ENCODE data around the gene RFX7.

The RFX7 gene

DNA sequence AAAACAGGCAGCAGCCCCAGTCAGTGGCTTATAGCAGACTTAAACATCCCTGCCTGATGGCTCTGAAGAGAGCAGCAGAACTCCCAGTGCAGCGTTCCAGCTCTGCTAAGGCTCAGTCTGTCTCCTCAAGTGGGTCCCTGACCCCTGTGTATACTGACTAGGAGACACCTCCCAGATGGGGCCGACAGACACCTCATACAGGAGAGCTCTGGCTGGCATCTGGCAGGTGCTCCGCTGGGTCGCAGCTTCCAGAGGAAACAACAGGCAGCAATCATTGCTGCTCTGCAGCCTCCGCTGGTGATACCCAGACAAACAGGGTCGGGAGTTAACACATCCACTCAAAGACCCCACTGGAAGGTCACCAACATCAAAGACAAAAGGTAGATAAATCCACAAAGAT is 93.5 kb downstream of the RFX7 start:
- H3K4me2 ChIP-seq = no peak overlapping the region
- H3K27ac ChIP-seq = no peak overlapping the region
- peaks cover 31% of the 10 kb centered on the region for H4K20me1 ChIP-seq
- H3K9ac ChIP-seq = no peak overlapping the region
- no peak for TF ChIP-seq Cebpa-rat (IDR thresholded peaks at IDR 0.05)
- no peaks in the 10 kb centered on the region for H3K4me1 ChIP-seq
- H3K36me3 ChIP-seq = peaks cover 40% of the 10 kb centered on the region
- H3K9me3 ChIP-seq = peaks cover 75% of the 10 kb centered on the region
- H3K27me3 ChIP-seq = no peaks in the 10 kb centered on the region
- no peak overlapping the region for H3K4me3 ChIP-seq

DNA sequence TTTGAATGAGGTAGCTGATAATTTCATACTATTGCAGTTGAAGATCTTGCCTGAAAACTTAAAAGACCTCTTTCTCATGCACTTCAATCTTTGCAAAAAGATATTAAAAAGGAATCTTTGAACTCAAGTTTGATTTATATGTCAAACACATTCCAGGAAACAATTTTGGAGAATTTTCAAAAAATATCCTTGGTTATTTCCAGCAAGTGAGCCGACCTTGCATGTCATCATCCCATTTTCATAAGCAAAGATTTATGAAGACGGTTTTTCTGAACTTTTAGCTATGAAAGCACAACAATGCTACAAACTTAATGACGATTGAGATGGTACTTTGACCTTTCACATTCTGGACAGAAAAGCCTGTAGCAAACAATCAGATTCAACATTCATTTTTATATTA is 95.6 kb downstream of the RFX7 start:
- Histone ChIP-seq H3K4me3 (no peak overlapping the region), H3K36me3 (peaks cover 36% of the 10 kb centered on the region), H3K27me3 (no peaks in the 10 kb centered on the region), H4K20me1 (peaks cover 38% of the 10 kb centered on the region), H3K9ac (no peak overlapping the region), H3K4me1 (no peaks in the 10 kb centered on the region), H3K9me3 (peaks cover 55% of the 10 kb centered on the region), H3K4me2 (no peak overlapping the region), H3K27ac (no peak overlapping the region)
- no peak for TF ChIP-seq Cebpa-rat (IDR thresholded peaks at IDR 0.05)

DNA sequence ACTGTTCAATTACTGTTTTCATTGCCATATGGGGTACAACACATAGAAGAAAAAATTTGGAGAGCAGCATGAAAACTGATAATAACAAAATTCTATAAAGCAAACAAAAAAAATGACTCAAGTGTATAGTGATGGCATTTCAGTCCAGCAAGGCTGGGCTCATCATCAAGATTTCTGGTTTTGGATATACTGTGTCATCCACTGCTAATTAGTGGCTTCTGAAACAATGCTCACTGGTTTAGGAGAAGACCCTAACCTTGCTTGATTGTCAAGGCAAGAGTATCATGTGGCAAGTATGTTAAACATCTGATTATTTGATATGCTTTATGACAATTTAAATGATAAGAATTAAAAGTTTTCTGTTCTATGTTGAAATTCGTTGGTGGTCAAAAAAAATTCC is 96.9 kb downstream of the RFX7 start:
- Histone ChIP-seq H3K36me3 (peaks cover 49% of the 10 kb centered on the region), H3K9ac (no peak overlapping the region), H4K20me1 (peaks cover 38% of the 10 kb centered on the region), H3K4me3 (no peak overlapping the region), H3K4me2 (no peak overlapping the region), H3K27me3 (no peaks in the 10 kb centered on the region), H3K27ac (no peak overlapping the region), H3K4me1 (no peaks in the 10 kb centered on the region), H3K9me3 (peaks cover 44% of the 10 kb centered on the region)
- no peak for TF ChIP-seq Cebpa-rat (IDR thresholded peaks at IDR 0.05)

- Histone ChIP-seq H3K9ac (no peak overlapping the region), H3K4me1 (no peaks in the 10 kb centered on the region), H3K27ac (no peak overlapping the region), H3K27me3 (no peaks in the 10 kb centered on the region), H4K20me1 (no peaks in the 10 kb centered on the region), H3K4me2 (no peak overlapping the region), H3K9me3 (peaks cover 76% of the 10 kb centered on the region), H3K36me3 (peaks cover 70% of the 10 kb centered on the region), H3K4me3 (no peak overlapping the region)
- no peak for TF ChIP-seq Cebpa-rat (IDR thresholded peaks at IDR 0.05)
These were observed 115.6 kb downstream of the RFX7 start for GRCh38 chr15:56128081-56128480.

GRCh38 chr15:56126409-56126808 is 117.3 kb downstream of the RFX7 start:
- Histone ChIP-seq H3K36me3 (peaks cover 84% of the 10 kb centered on the region), H3K9me3 (peaks cover 92% of the 10 kb centered on the region), H4K20me1 (no peaks in the 10 kb centered on the region), H3K4me2 (no peak overlapping the region), H3K27ac (no peak overlapping the region), H3K4me1 (no peaks in the 10 kb centered on the region), H3K9ac (no peak overlapping the region), H3K27me3 (no peaks in the 10 kb centered on the region), H3K4me3 (no peak overlapping the region)
- no peak for TF ChIP-seq Cebpa-rat (IDR thresholded peaks at IDR 0.05)

- Histone ChIP-seq H4K20me1 (no peaks in the 10 kb centered on the region), H3K36me3 (peaks cover 85% of the 10 kb centered on the region), H3K27ac (no peak overlapping the region), H3K4me3 (no peak overlapping the region), H3K4me2 (no peak overlapping the region), H3K9ac (no peak overlapping the region), H3K4me1 (no peaks in the 10 kb centered on the region), H3K9me3 (peaks cover 99% of the 10 kb centered on the region), H3K27me3 (no peaks in the 10 kb centered on the region)
- no peak for TF ChIP-seq Cebpa-rat (IDR thresholded peaks at IDR 0.05)
These were observed 119.3 kb downstream of the RFX7 start for GRCh38 chr15:56124391-56124790.

- Histone ChIP-seq H3K27ac (no peak overlapping the region), H3K4me1 (no peaks in the 10 kb centered on the region), H4K20me1 (no peaks in the 10 kb centered on the region), H3K27me3 (no peaks in the 10 kb centered on the region), H3K9me3 (no peaks in the 10 kb centered on the region), H3K36me3 (peaks cover 34% of the 10 kb centered on the region), H3K4me2 (no peak overlapping the region), H3K9ac (no peak overlapping the region), H3K4me3 (no peak overlapping the region)
- TF ChIP-seq Cebpa-rat (IDR thresholded peaks at IDR 0.05) = no peak
These were observed 137.8 kb downstream of the RFX7 start for GRCh38 chr15:56105855-56106254.

DNA sequence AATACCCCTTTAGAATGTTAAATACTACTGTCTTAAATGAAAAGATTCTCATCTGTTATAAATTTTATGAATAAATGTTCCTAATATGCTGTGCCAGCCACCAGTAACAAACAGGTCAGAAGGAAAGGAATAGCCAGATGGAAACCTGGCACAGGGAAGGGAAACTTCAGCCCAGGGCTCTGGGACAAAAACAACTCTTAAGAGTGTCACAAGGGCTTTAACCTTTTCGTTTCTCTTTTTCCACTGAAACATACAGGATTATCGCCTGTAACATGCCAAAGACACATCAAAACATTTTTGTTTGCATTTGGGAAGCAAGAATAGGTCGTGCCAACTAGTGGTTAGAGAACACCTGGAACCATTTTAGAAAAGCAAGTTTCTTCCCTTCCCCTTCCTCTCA is 141.2 kb downstream of the RFX7 start:
- Histone ChIP-seq H4K20me1 (no peaks in the 10 kb centered on the region), H3K9me3 (no peaks in the 10 kb centered on the region), H3K27me3 (no peaks in the 10 kb centered on the region), H3K27ac (no peak overlapping the region), H3K36me3 (peaks cover 53% of the 10 kb centered on the region), H3K4me2 (no peak overlapping the region), H3K4me1 (no peaks in the 10 kb centered on the region), H3K9ac (no peak overlapping the region), H3K4me3 (no peak overlapping the region)
- no peak for TF ChIP-seq Cebpa-rat (IDR thresholded peaks at IDR 0.05)

DNA sequence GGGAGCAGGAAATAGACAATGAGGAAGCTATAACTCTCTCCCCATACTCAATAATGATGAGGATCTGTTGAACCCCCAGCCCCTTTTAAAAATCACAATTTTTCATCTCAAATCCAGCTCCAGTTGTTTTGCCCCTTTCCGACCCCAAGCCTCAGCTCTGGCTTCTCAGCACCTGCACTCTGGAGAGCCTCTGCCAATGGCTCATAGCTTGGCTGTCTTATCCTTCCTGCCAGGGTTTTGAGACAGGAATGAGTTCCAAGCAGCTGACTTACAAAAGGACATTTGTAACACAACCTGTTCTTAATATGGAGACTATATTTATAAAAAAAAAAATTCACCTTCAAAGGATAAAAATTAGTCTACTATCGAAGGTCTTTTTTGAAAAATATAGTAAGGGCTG is 144.4 kb downstream of the RFX7 start:
- Histone ChIP-seq H3K27me3 (no peaks in the 10 kb centered on the region), H3K36me3 (peaks cover 75% of the 10 kb centered on the region), H4K20me1 (no peaks in the 10 kb centered on the region), H3K4me3 (no peak overlapping the region), H3K4me2 (no peak overlapping the region), H3K27ac (no peak overlapping the region), H3K4me1 (no peaks in the 10 kb centered on the region), H3K9me3 (0 out of 2 replicates have a peak, but pooled peaks cover 3% of the 10 kb centered on the region), H3K9ac (no peak overlapping the region)
- no peak for TF ChIP-seq Cebpa-rat (IDR thresholded peaks at IDR 0.05)

- Histone ChIP-seq H3K27me3 (no peaks in the 10 kb centered on the region), H4K20me1 (no peaks in the 10 kb centered on the region), H3K4me1 (no peaks in the 10 kb centered on the region), H3K9me3 (0 out of 2 replicates have a peak, but pooled peaks cover 3% of the 10 kb centered on the region), H3K4me3 (no peak overlapping the region), H3K4me2 (no peak overlapping the region), H3K27ac (no peak overlapping the region), H3K36me3 (peaks cover 76% of the 10 kb centered on the region), H3K9ac (no peak overlapping the region)
- TF ChIP-seq Cebpa-rat (IDR thresholded peaks at IDR 0.05) = no peak
These were observed 145.3 kb downstream of the RFX7 start for GRCh38 chr15:56098195-56098863.

DNA sequence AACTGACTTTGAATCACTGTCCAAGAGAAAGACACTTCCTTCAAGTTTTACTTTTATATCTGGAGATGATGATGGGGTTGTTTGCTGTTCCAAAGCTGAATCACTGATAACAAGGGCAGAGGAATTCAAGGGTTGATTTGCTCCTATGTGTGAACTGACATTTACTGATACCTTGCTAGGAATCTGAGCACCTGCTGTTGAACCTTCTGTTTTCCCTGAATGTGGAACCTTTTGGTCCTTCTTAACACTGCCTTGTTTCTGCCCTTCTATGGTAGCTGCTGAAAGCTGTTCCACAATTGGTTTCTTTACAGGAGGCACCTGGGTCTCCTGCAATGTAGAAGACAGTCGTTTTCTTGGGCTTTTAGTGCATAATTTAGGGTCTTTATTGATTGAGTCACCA is 148.3 kb downstream of the RFX7 start:
- Histone ChIP-seq H3K36me3 (peaks cover 69% of the 10 kb centered on the region), H3K27me3 (no peaks in the 10 kb centered on the region), H3K27ac (no peak overlapping the region), H3K4me1 (no peaks in the 10 kb centered on the region), H3K9me3 (0 out of 2 replicates have a peak, but pooled peaks cover 3% of the 10 kb centered on the region), H4K20me1 (no peaks in the 10 kb centered on the region), H3K4me2 (no peak overlapping the region), H3K4me3 (no peak overlapping the region), H3K9ac (no peak overlapping the region)
- TF ChIP-seq Cebpa-rat (IDR thresholded peaks at IDR 0.05) = no peak
